ENCODE measurements around the gene ARRDC3.

DNA sequence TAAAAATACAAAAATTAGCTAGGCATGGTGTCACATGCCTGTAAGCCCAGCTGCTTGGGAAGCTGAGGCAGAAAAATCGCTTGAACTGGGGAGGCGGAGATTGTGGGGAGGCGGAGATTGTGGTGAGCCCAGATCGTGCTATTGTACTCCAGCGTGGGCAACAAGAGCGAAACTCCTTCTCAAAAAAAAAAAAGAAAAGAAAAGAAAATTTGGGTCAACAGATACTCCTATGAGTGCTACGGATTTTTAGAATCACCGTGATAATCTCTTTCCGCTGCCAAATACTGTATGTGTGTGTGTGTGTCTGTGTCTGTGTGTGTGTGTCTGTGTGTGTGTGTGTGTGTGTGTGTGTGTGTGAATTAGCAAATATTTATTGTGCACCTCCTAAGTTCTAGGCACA is 64.4 kb downstream of the ARRDC3 start:
- TF ChIP-seq, protein P1, sequence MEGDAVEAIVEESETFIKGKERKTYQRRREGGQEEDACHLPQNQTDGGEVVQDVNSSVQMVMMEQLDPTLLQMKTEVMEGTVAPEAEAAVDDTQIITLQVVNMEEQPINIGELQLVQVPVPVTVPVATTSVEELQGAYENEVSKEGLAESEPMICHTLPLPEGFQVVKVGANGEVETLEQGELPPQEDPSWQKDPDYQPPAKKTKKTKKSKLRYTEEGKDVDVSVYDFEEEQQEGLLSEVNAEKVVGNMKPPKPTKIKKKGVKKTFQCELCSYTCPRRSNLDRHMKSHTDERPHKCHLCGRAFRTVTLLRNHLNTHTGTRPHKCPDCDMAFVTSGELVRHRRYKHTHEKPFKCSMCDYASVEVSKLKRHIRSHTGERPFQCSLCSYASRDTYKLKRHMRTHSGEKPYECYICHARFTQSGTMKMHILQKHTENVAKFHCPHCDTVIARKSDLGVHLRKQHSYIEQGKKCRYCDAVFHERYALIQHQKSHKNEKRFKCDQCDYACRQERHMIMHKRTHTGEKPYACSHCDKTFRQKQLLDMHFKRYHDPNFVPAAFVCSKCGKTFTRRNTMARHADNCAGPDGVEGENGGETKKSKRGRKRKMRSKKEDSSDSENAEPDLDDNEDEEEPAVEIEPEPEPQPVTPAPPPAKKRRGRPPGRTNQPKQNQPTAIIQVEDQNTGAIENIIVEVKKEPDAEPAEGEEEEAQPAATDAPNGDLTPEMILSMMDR (IDR thresholded peaks at IDR 0.05): no peak
- no peak for TF ChIP-seq POLR2A (IDR thresholded peaks at IDR 0.05)
